IgD-negative memory B cell (primary cell): ENCODE results near the gene FBXL17. TPM values are rescaled to one million over a fixed set of nuclear protein-coding genes. Genes with fewer than 3 reads are reported as not detected.
A peak's percentile ranks its signal among the peaks of the same experiment; 100 is the strongest.

Experiments
- H3K27ac Mint-ChIP-seq, 3 donors: one replicate each; pipeline ENCODE4 v1.8.0; 2020 to 2022; ENCODE audit warnings: mild to moderate bottlenecking in 3 of 3, mixed read lengths in 3 of 3, moderate library complexity in 1 of 3
- H3K27me3 Mint-ChIP-seq: one replicate; pipeline ENCODE4 v1.8.0; 2021; ENCODE audit warnings: mixed read lengths
- H3K36me3 Mint-ChIP-seq: one replicate; pipeline ENCODE4 v1.8.0; 2020; ENCODE audit warnings: mild to moderate bottlenecking, mixed read lengths
- H3K4me1 Mint-ChIP-seq, 3 donors: one replicate each; pipeline ENCODE4 v1.8.0; 2020 to 2022; ENCODE audit warnings: mixed read lengths in 3 of 3, mild to moderate bottlenecking in 1 of 3
- H3K4me3 Mint-ChIP-seq, 4 donors: one replicate each; pipeline ENCODE4 v1.8.0; 2020 to 2022; ENCODE audit warnings: mild to moderate bottlenecking in 4 of 4, mixed read lengths in 4 of 4, moderate library complexity in 3 of 4
- H3K9me3 Mint-ChIP-seq, 3 donors: one replicate each; pipeline ENCODE4 v1.8.0; 2020 to 2021; ENCODE audit warnings: mixed read lengths in 3 of 3, mild to moderate bottlenecking in 1 of 3
- polyA plus RNA-seq: library from polyadenylated mRNA; unstranded; fragments of 300-500 nt; fragmentation: Illumina TruSeq; gene quantifications from one replicate; pipeline ENCODE4 v1.2.3, GENCODE V29; 2021

FBXL17 gene
- polyA plus RNA-seq, 1 donor from 2014 or later: 4.7 TPM

DNA sequence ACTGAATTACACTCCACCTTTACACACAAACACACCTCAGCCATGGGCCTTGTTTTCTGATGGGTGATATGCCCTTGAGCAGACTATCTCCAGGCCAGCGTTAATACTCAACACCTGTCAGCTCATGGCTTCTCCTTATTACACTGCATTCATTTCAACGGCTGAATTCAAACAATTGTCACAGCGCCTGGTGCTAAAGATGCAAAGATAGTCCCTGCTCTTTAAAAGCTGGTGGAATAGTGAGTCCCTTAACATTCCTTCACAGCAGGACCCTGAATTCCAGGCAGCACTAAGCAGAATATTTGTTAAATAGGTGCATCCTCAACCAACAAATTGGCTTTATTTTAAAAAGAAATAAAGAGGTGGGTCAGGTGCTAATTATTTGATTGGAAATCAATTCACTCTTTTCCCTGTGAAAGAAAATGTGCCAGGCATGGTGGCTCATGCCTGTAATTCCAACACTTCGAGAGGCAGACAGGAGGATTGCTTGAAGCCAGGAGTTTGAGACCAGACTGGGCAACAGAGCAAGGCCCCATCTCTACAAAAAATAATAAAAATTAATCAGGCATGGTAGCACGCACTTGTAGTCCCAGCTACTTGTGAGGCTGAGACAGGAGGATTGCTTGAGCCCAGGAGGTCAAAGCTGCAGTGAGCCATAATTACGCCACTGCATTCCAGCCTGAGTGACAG lies 555.4 kb downstream of the FBXL17 start:
- Mint-ChIP-seq H3K36me3 (no peaks in the 10 kb centered on the region), H3K27ac (peak overlapping the region in 1 of 3 donors; percentile 10), H3K4me3 (no peak overlapping the region), H3K27me3 (no peaks in the 10 kb centered on the region), H3K4me1 (no peaks in the 10 kb centered on the region), H3K9me3 (peaks cover 0 to 4% (median 0%) of the 10 kb centered on the region in 3 donors)

DNA sequence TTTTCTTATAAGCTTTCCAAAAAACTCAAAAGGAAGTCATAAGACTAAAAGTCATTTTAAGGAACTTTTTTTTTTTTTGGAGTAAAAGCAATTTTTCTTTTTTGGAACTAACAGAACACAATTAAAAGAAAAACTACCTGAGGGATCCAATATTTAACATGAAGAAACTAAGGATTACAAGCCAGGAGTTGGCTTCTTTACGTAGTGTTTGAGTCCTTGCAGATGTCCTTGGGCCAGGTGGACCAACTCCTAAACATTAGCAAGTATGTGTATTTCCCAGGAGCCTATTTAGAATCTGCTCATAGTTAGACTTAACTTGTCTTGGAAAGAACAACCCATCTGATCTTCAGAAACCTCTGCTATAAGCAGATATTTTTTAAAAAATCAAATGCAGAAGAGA lies 557.1 kb downstream of the FBXL17 start:
- H3K4me1 Mint-ChIP-seq: no peaks in the 10 kb centered on the region
- no peak overlapping the region for H3K27ac Mint-ChIP-seq
- H3K36me3 Mint-ChIP-seq: peaks cover 2% of the 10 kb centered on the region
- H3K9me3 Mint-ChIP-seq: peaks cover 0 to 4% (median 0%) of the 10 kb centered on the region in 3 donors
- H3K4me3 Mint-ChIP-seq: no peak overlapping the region
- no peaks in the 10 kb centered on the region for H3K27me3 Mint-ChIP-seq

DNA sequence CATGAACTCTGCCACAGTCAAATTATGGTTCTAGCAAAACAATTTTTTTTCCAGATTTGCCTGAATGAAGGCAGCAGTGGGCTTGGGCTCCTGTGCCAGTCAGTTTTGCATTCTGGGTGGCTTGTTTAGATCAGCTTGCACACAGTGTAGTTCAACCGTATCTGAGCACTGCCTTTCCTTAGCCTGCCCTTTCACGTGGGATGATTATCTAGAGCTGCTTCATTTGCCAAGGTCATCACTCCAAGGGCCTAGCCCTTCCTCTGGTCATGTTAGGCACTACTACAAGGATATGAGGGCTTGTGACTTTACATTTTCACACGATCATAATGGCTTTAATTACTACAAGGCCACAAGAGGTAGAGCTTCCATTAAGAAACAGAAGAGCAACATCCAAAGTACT lies 560.6 kb downstream of the FBXL17 start:
- no peaks in the 10 kb centered on the region for H3K4me1 Mint-ChIP-seq
- no peaks in the 10 kb centered on the region for H3K27me3 Mint-ChIP-seq
- H3K4me3 Mint-ChIP-seq: no peak overlapping the region
- peaks cover 0 to 4% (median 2%) of the 10 kb centered on the region in 3 donors for H3K9me3 Mint-ChIP-seq
- peaks cover 2% of the 10 kb centered on the region for H3K36me3 Mint-ChIP-seq
- no peak overlapping the region for H3K27ac Mint-ChIP-seq

DNA sequence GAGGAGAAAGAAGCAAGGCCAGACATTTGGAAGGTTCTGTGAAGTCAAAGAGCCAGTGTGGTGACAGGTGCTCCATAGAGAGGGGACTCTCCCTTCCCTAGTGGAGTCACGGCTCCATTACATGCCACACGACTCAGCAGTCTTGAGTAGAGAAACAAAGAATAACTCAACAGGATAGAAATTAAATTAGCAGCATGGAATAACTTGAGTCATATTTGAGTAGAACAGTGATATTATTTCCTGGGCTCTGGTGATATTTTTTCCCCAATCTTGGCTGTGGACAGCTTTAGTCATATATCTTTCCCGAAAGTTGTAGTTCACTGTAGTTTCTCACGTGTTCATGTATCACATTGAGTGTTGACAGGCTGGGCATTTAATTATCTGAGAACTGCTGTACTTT lies 561.5 kb downstream of the FBXL17 start:
- peaks cover 2% of the 10 kb centered on the region for H3K36me3 Mint-ChIP-seq
- H3K4me1 Mint-ChIP-seq: no peaks in the 10 kb centered on the region
- H3K9me3 Mint-ChIP-seq: peaks cover 0 to 4% (median 2%) of the 10 kb centered on the region in 3 donors
- no peak overlapping the region for H3K4me3 Mint-ChIP-seq
- no peaks in the 10 kb centered on the region for H3K27me3 Mint-ChIP-seq
- H3K27ac Mint-ChIP-seq: no peak overlapping the region

DNA sequence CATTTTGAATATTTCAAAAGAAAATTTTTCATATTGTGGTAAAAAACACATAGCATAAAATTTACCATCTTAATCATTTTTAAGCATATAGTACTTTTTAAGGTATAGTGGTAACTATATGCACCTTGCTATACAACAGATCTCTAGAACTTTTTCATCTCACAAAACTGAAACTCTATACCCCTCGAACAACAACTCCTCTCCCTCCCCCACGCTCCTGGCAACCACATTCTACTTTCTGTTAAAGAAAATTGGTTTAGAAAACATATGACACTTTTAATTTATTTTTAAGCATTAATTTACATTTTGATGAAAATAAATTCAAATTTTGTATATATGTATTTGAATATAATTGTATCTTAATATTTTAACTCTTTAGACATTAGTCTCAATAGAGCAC lies 563.9 kb downstream of the FBXL17 start:
- Mint-ChIP-seq H3K36me3 (peaks cover 5% of the 10 kb centered on the region), H3K27me3 (peaks cover 2% of the 10 kb centered on the region), H3K9me3 (peaks cover 0 to 4% (median 2%) of the 10 kb centered on the region in 3 donors), H3K4me1 (no peaks in the 10 kb centered on the region), H3K4me3 (no peak overlapping the region), H3K27ac (no peak overlapping the region)

DNA sequence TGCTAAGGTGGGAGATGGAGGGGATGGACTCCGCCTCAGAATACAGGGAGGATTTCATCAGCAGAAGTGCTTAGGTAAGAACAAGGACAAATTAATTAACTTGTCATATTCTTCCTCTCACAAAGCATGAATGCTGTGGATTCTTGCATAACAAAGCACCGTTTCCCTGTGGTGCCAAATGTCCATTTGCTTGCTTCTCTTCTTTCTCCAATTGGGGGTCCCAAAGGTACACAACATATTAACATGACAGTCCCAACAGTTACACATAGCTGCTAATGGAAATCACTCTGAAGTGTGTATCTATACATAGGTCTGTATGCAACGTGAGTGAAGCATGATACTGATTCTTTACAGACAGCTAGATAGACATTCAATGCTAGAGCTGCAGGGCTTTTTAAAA lies 564.5 kb downstream of the FBXL17 start:
- no peaks in the 10 kb centered on the region for H3K4me1 Mint-ChIP-seq

DNA sequence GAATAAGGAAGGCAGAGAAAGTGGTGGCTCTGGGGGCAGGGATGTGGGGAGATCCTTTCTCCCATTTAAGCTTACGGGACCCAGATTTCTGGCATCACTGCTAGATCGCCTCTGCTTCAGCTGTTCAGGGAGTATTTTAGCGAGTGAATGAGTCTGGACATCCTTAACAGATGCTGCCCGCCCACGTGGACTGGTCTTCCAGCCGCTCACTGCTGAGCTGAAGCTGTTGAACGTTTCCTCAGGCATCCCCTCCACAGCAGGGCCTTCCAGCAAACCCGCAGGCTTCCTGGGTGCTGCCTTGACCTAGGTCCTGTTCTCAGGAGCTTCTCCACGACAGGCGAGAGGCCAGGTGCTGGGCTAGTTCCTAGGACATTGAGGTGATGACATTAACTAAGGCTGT lies 566.8 kb downstream of the FBXL17 start:
- H3K4me3 Mint-ChIP-seq: no peak overlapping the region
- peaks cover 4% of the 10 kb centered on the region for H3K36me3 Mint-ChIP-seq
- H3K27ac Mint-ChIP-seq: no peak overlapping the region
- peaks cover 0 to 2% (median 0%) of the 10 kb centered on the region in 3 donors for H3K9me3 Mint-ChIP-seq
- H3K4me1 Mint-ChIP-seq: no peaks in the 10 kb centered on the region
- H3K27me3 Mint-ChIP-seq: peaks cover 2% of the 10 kb centered on the region

More for the DNA sequence above, 564.5 kb downstream of the FBXL17 start:
- peaks cover 0 to 4% (median 2%) of the 10 kb centered on the region in 3 donors for H3K9me3 Mint-ChIP-seq
- H3K27ac Mint-ChIP-seq: no peak overlapping the region
- H3K4me3 Mint-ChIP-seq: no peak overlapping the region
- H3K36me3 Mint-ChIP-seq: peaks cover 5% of the 10 kb centered on the region
- peaks cover 2% of the 10 kb centered on the region for H3K27me3 Mint-ChIP-seq

DNA sequence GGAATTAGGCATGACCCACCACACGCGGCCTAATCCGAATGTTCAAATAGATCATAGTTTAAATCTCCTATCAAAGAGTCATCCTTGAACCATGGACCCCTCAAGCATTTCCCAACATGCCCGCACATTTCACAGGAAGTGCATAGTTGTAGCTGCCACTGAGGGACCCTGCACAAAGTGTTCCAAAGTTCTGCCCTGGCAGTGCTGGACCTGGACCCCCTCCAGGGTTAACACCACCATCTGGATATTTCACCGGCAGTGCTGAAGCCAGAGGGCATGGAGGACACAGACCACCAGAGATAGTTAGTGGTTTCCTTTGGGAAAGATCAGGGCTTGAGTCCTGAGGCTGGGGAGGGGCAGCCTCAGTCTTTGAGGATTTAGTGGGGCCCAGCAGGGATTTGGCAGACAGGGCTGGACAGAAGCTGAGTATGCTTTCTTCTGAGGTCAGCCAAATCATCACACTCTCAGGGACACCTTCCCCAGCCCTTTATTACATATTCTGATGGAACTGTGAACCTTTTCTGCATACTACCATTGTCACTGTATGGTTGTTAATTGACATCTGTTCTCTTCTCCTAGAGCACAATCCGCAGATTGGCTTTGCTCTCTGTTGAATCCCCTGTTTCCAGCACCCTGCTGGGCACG lies 567.6 kb downstream of the FBXL17 start:
- no peaks in the 10 kb centered on the region for H3K4me1 Mint-ChIP-seq
- H3K27ac Mint-ChIP-seq: no peak overlapping the region
- no peak overlapping the region for H3K4me3 Mint-ChIP-seq
- peaks cover 2% of the 10 kb centered on the region for H3K27me3 Mint-ChIP-seq
- peaks cover 3% of the 10 kb centered on the region for H3K36me3 Mint-ChIP-seq
- peaks cover 0 to 2% (median 0%) of the 10 kb centered on the region in 3 donors for H3K9me3 Mint-ChIP-seq

DNA sequence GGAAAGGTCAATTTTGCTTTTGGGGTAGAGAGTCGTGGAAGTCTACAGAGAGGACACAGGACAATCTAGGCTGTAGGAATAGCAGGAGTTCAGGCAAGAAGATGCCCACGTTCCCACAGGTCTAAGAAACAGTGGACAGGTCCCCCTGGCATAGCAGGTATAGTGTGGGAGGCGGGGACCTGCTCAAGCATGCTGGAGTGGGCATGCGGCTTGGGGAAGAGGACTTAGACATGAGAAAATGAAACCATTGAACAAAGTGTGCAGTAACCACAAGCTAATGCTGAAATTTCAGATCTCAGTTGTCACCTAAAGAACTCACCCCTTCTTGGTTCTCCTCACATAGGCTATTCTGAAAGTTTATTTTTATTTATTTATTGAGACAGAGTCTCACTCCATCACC lies 568.3 kb downstream of the FBXL17 start:
- Mint-ChIP-seq H3K27me3 (peaks cover 2% of the 10 kb centered on the region), H3K4me1 (no peaks in the 10 kb centered on the region), H3K9me3 (no peaks in the 10 kb centered on the region), H3K27ac (no peak overlapping the region), H3K36me3 (peaks cover 3% of the 10 kb centered on the region), H3K4me3 (no peak overlapping the region)

DNA sequence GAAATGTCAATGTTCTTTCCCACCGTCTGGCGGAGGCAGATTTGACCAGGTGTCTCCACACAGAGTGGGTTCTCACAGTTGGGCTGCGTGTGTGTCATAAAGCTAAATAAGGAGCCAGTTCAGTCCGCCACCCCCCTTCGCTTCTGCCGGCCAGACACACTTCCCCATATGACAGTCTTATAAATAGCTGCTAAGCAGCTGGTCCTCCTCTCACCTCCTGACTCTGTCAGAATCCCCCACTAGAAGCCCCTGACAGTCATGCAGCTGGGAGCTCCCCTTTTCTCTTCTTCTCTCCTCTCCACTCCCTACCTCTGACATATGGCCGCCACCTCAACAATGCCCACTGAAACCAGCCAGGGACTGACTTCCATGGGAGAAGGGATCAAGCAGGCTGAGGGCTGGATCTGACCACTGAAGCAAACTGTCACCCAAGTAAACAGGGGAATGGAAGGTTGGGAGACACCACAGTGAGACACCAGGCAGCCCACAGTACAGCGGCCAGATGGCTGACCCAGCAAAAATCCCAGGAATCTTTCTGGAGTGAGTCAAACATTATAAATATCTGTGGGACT lies 569.2 kb downstream of the FBXL17 start:
- Mint-ChIP-seq H3K4me1 (no peaks in the 10 kb centered on the region), H3K27ac (no peak overlapping the region), H3K27me3 (peaks cover 2% of the 10 kb centered on the region), H3K36me3 (peaks cover 3% of the 10 kb centered on the region), H3K9me3 (no peaks in the 10 kb centered on the region), H3K4me3 (no peak overlapping the region)

DNA sequence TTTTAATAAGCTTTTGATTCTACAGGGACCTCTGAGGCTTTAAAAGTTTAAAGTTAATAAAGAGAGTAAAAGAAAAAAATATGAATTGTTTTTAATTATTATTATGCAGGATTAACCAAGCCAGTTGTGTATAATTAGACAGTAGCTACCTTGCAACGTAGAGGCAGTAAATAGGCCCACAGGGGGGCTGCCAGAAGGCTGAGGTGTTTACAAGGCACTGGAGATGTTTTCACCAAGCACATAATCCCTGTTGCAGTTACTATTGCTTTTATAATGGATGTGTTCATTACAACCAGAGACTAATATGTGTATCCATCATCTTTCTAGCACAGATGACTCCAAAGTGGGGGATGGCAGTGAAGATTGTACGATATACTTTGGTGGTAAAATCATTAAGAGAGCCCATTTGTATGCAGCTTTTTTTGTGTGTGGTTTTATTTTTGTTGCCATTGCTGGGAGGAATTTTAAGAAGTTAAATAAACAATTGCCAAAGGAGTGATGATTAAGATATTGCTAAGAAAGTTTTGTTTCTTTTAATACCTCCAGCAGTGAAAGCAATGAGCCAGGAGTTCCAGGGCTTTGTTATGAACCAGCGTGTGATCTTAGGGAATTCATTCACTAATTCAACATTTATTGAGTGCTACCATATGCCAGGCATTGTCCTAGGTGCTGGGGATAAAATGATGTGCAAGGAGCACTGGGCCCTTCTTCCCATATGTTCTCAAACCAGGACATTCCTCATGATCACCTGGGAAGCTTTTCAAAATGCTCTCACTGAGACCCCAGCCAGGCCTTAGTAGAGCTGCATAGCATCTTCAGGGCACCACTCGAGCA lies 572.5 kb downstream of the FBXL17 start:
- Mint-ChIP-seq H3K36me3 (peaks cover 3% of the 10 kb centered on the region), H3K4me3 (no peak overlapping the region), H3K9me3 (no peaks in the 10 kb centered on the region), H3K4me1 (no peaks in the 10 kb centered on the region), H3K27ac (no peak overlapping the region), H3K27me3 (no peaks in the 10 kb centered on the region)
